ENCODE data around the gene CBX1.
"Not testable (repeated sequence)": the region's sequence is repeated elsewhere in the genome, so short reads cannot be mapped to it uniquely, and the experiment has no call there.

Gene CBX1

GRCh38 chr17:48048384-48049126 lies 52.7 kb downstream of the CBX1 start:
- DNase-seq, result no peak

GRCh38 chr17:48047741-48048383 lies 53.4 kb downstream of the CBX1 start, which contains the start of gene NFE2L1:
NFE2L1 (plus strand) TSS chr17:48048359; CDS start chr17:48051119, 2,760 bp downstream.
- peak; percentile 97 for DNase-seq

- DNase-seq, result no peak
Observed at GRCh38 chr17:48047113-48047740, 54.1 kb downstream of the CBX1 start.

DNA sequence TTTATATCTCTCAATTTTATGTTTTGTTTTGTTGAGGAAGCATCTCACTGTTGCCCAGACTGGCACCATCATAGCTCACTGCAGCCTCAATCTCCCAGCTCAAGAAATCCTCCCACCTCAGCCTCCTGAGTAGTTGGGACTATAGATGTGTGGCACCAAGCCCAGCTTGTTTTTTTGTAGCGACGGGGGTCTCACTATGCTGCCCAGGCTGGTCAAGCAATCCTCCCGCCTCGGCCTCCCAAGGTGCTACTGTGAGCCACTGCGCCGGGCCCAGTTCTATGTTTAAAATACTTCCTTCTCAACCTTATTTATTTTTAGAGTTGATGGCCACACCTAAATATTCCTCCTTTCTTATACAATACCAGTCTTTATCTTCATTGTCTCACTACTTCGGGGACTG lies 55.0 kb downstream of the CBX1 start:
- DNase-seq, result no peak

GRCh38 chr17:48045316-48046001 lies 55.8 kb downstream of the CBX1 start:
- DNase-seq, result no peak

DNA sequence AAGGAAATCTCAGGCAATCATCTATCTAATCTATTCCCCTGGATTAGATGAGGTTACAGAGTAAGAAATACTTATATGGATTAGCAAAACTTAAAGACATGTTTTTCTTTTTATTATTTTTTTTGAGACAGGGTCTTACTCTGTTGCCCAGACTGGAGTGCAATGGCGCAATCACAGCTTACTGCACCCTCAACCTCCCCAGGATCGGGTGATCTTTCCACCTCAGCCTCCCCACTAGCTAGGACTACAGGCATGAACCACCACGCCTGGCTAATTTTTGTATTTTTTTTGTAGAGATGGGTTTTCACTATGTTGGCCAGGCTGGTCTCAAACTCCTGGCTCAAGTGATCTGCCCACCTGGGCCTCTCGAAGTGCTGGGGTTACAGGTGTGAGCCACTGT lies 56.4 kb downstream of the CBX1 start:
- no peak for DNase-seq

DNA sequence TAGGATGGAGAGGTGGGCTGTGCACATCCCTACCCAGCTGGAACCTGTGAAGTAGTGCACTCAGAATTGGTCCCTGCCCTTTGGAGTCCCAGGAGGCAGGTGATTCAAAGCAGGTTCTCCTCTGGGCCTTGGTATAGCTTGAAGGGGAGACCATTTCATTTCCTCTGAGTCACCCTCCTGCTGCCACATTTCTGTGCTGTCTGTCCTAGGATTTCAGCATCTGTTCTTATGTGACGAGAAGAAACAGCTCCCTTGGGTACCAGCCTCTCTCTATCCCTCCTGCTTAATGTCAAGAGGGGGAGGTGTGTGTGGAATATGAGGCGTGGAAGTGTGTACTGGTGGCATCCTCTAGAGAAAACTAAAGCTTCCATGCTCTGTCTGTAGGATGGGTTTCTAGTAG lies 58.1 kb downstream of the CBX1 start:
- no peak for DNase-seq

DNA sequence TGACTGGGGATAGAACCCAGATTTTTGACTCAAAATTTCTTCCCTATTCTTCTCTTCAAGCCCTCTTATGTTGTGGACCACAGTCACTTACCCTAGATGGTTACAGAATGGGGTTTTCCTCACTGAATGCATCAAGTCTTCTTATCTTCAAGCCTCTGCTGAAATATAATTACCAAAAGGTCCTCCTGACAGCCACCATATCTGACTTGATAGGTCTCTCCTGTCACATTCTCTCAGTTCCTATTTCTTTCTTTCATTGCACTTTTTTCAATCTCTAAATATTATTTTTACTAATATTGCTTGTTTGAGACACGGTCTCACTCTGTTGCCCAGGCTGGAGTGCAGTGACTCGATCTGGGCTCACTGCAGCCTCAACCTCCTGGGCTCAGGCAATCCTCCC lies 62.6 kb downstream of the CBX1 start:
- DNase-seq, result no peak

DNA sequence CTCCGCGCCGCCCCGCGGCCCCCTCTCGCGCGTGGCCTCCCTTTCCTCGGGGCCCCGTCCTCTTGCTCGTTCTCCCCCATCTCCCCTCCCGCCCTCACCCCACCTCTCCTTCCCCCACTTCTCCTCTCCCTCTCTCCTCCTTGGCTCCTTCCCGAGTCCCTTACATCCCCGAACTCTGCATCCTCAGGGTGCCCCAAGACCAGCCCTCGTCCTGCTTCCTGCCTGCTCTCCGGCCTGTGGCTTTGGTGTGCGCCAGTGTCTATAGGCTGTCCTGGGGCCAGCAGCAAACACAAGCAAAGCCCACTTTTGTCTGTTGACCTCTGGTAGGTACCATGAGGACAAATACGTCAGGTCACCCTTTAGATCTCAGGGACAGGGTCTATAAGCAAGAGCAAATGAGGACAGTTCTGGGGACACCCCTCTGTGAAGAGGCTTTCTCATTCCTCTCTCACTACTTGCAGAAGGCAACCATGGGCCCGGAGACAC lies 63.4 kb downstream of the CBX1 start:
- DNase-seq, result no peak

GRCh38 chr17:48037036-48037837 lies 64.0 kb downstream of the CBX1 start, which contains the start of gene COPZ2:
COPZ2 (minus strand) TSS chr17:48037797; CDS start chr17:48037777, 20 bp downstream.
- no peak for DNase-seq

- no peak for DNase-seq
Observed at GRCh38 chr17:48036693-48037035, 64.6 kb downstream of the CBX1 start.

DNA sequence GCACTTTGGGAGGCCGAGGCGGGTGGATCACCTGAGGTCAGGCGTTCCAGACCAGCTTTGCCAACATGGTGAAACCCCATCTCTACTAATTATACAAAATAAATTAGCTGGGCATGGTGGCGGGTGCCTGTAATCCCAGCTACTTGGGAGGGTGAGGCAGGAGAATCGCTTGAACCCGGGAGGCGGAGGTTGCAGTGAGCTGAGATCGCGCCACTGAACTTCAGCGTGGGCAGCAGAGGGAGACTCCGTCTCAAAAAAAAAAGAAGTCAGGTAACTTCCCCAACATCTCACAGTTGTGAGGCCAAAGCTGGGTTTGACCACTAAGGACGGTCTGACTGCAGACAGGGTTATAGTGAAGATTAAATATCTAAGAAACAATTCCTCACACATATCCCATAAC lies 66.5 kb downstream of the CBX1 start:
- not testable (repeated sequence) for DNase-seq

- DNase-seq, result no peak
Observed at GRCh38 chr17:48031966-48032365, 69.3 kb downstream of the CBX1 start.

- no peak for DNase-seq
Observed at GRCh38 chr17:48030531-48030930, 70.7 kb downstream of the CBX1 start.

DNA sequence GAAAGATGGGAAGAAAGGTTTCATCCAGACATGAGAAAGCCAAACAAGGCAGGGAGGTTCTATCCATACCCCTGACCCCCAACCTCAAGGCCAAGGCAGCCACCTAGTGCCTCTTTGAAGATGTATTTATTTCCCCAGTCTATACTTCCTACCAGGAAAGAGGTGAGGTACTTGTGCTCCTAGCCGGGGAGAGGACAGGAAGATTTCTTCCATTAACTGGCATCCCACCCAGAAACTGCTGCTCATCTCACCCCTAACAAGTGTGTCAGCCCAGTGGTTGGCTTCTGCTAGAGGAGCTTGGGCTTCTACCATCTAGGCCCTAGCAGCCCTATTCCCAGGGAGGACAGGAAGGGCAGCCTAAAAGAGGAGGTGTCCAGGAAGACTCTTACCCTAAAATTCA lies 72.5 kb downstream of the CBX1 start:
- DNase-seq, result no peak

DNA sequence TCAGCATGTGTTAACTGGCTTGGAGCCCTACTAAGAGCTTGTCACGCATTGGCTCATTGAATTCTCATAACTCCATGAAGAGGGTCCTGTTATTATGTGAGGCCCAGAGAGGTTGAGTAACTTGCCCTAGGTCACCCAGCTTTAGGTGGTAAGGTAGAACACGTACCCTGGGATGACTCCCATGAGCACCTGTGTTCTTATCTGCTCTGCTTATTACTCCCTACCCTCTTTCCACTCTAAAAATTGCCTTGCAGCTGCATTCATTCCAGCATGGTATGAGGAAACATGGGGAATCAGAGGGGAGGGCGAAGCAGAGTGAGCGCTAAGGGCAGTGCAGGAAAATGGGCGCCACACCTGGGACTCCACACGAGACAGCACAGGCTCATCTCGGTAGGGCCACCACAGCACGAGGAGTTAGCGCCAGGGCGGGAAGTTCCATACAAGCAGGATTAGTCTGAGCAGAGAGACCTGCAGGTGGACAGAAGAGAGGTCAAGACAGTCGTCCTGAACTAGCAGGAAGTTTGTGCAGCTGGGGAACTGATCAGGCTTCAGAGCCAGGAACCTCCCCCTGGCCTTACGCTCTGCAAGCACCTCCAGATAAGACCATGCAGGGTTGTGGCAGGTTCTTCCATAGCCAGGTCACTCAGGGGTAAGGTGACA lies 73.8 kb downstream of the CBX1 start:
- DNase-seq, result no peak

GRCh38 chr17:48026502-48027321 lies 74.6 kb downstream of the CBX1 start:
- DNase-seq, result peak; percentile 28

DNA sequence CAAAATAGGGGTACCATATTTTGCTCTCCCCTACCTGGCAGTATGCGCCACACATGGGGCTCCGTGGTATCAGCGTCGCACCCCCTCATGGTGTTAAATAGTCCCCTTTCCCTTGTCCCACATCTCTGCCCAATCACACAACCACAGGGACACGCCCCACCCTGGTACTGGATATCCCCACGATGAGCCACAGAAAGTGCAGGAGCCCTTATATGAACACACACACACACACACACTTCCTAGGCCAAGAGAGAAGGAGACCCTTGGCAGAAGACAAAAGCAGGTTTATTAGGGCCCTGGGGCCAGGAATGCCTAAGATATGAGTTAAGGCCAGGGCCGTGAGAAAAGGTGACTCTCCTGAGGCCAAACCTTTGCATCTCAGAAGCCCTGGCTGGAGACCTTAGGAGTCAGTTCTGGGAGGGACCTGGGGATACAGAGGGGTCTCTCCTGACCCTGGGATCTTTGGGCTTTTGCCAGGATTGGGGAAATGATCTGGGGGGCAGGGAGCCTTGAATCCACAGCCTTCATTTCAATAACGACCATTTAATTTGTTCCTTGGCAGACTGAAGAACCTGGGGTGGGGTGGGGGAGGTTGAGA lies 75.3 kb downstream of the CBX1 start:
- DNase-seq, result no peak

- peak; percentile 71 for DNase-seq
Observed at GRCh38 chr17:48025040-48025903, 76.0 kb downstream of the CBX1 start.
